ENCODE data around the gene CDKN1B.

CDKN1B gene

DNA sequence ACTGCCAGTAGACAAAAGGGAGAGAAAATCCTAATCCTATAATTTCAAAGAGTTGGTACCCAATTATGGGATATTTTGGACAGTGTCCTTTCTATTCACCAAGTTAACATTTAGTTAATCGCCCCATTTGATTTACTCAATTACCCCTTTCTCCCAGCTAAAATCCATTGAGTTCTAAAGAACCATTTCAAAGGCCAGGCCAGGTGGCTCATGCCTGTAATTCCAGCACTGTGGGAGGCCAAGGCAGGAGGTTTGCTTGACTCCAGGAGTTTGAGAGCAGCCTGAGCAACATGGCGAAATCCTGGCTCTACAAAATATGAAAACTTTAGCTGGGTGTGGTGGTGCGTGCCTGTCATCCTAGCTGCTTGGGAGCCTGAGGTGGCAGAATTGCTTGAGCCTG, 15.7 kb upstream of the CDKN1B start:
- no peak for DNase-seq (ENCODE audit: low read depth)

DNA sequence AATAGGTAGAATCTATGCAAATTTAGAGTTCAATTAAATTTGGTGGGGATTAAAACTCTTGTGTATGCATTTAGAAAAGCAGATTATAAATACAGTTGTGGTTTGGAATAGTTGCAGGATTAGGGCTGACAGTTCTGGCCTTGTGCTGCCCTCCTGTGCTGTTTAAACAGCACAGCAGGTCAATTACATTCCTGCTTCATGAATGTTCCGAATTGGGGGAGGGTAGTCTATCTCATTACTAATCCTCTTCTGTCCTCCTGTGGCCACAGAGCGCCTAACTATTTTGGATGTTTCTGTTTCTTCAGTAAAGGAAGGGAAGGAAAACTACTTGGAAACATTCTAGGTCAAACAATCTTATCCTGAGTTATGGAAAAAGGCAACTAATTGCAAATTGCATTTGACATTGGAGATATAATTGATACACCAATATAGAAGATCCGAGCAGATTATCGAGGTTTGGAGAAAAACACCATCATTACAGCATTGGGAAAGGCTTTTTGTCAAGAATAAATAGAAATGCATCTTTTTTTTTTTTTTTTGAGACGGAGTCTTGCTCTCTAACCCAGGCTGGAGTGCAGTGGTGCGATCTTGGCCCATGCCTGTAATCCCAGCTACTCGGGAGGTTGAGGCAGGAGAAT, 12.5 kb upstream of the CDKN1B start:
- peak; percentile 95 for DNase-seq (ENCODE audit: low read depth)

DNA sequence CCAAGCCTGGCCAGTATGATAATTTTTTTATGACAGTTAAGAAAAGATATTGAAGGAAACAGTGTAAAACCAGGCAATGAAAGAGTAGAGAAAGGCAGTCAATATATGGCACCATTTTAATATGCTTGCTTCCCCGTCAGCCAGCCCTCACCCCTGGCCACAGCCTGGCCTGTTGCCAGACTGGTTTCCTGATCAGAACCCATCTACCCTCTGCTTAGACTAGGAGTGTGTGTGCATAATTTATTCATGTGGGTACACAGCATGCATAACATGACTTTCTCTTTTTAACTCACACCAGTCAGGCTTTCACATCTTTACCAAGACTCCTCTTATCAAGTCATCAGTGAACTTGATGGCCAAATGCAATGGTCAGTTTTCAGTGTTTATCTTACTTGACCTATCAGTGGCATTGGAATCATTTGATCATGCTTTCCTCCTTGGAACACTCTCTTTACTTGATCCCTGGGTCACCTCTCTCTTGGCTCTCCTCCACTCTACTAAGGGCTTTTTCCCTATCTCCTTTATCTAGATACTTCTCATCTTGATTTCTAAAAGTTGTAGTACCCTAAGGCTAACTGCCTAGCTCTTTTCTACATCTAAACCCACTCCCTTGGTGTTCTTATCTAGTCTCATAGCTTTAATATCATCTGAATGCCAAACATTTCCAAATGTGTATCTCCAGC, 11.2 kb upstream of the CDKN1B start:
- no peak for DNase-seq (ENCODE audit: low read depth)

DNA sequence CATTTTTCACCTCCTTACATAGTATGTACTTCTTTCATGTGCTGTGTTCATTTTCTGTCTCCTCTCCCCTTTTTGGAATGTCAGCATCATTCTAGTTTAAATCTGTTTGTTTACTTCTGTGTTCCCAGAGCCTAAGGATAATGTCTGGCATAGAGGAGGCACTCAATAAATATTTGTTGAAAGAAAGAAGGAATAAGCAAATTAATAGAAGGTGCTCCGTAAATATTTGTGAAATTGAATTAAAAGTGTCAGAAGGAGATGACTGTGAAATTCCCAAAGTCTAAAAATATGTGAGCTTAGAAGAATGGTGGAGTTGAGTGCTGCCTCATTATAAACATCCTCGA, 3.3 kb upstream of the CDKN1B start:
- DNase-seq (ENCODE audit: low read depth), result no peak

DNA sequence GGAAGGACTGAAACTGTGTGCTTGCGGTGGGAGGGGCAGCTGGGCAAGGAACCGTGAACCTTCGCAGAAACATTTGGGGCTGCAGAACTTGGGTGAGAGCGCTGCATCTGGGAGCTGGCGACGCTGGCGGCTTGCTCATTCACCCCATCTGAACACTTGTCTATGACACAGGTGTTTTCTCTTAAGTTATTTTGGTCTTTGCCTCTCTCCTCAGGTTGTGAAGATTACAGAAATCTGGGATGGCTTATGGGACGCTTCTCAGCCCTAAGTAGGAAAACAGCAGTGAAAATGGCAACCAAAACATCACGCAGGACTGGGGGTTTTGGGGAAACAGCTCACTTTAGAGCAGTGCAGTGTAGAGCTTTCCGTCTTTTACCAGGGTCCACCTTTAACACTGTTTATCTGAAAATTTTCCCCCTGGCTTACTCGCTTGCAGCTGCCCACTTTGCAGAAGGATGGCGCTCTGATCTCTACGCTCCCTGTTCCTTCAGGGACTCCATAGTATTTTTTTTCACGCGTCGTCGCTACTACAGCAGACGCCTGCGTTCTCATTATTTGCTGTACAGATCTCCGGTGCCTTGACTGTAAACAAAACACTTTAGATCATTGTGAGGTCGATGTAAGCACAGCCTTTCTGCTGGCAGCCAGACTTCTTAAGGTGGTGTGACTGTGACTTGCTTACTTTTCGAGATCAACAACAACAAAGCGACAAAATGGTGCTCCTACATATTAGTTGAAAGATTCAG, 2.7 kb upstream of the CDKN1B start:
- DNase-seq (ENCODE audit: low read depth), result peak; percentile 50

DNA sequence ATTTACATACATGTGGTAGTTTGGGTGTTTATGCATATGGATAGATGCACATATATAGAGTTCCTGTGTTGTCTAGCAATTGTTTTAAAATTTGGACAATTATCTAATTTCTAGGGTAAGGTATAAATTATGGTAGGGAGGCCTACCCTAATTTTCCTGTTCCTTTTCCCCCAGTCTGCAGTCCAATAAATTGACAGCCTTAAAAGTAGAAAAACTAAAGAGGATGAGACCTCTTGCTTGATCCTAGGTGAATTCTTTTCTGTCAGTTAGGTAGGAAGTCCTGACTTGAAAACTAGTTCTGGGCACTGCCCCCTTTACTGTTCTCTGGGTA, 2.1 kb upstream of the CDKN1B start:
- no peak for DNase-seq (ENCODE audit: low read depth)

DNA sequence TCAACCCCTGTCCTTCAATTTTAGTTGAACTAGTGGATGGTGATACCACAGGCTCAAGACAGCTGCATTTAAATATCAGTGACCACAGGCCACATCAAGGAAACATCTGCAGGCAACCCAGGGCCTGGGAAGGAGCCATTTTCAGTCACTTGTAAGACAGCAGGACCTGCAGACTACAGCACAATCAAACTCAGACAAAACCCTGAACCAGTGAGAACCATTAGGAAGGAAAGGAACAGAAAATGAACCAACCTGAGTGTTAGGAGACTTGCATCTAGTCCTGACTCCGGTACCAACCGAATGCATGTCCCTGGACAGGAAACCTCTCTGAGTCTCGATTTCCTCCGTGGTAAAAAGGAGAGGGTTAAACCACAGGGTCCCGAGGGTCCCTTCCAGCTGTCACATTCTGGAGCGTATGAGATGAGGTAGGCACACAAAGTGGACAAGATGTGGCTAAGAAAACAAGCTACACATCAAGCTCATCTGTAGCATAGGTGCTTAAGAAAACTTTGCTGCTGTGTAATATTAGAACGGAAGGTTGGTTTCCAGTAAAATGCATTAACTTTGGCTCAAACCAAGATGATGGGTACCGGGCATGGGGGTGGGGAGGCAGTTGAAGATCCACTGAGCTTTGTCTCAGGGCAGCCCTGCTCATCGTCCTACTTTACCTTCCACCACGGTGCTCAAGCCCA, 1.6 kb upstream of the CDKN1B start:
- DNase-seq (ENCODE audit: low read depth), result no peak

DNA sequence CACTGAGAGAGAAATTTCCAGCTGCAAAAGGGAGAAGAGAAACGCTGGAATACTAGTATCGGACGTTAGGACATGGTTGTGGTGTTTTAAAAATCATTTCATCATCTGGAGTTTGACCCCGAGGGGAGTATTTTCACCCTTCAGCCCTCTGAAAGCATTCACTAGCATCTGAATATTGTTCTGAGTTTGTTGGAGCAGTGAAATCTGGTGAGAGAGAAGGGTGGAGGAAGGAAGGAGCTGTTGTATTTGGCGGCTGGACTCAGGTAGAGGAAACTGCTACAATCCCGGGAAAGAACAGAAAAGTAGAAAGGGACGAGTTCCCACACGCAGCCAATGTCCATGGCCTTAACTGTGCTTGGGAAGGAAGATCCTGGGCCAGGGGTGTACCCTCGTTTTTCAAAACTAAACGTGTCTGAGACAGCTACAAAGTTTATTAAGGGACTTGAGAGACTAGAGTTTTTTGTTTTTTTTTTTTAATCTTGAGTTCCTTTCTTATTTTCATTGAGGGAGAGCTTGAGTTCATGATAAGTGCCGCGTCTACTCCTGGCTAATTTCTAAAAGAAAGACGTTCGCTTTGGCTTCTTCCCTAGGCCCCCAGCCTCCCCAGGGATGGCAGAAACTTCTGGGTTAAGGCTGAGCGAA, 896 bp upstream of the CDKN1B start:
- peak; percentile 35 for DNase-seq (ENCODE audit: low read depth)

DNA sequence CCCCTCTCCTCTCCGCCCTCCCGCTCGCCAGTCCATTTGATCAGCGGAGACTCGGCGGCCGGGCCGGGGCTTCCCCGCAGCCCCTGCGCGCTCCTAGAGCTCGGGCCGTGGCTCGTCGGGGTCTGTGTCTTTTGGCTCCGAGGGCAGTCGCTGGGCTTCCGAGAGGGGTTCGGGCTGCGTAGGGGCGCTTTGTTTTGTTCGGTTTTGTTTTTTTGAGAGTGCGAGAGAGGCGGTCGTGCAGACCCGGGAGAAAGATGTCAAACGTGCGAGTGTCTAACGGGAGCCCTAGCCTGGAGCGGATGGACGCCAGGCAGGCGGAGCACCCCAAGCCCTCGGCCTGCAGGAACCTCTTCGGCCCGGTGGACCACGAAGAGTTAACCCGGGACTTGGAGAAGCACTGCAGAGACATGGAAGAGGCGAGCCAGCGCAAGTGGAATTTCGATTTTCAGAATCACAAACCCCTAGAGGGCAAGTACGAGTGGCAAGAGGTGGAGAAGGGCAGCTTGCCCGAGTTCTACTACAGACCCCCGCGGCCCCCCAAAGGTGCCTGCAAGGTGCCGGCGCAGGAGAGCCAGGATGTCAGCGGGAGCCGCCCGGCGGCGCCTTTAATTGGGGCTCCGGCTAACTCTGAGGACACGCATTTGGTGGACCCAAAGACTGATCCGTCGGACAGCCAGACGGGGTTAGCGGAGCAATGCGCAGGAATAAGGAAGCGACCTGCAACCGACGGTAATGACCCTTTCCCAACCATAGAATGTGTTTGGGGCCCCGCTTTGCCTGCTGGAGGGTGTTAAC, 615 bp downstream of the CDKN1B start:
- DNase-seq (ENCODE audit: low read depth), result no peak

DNA sequence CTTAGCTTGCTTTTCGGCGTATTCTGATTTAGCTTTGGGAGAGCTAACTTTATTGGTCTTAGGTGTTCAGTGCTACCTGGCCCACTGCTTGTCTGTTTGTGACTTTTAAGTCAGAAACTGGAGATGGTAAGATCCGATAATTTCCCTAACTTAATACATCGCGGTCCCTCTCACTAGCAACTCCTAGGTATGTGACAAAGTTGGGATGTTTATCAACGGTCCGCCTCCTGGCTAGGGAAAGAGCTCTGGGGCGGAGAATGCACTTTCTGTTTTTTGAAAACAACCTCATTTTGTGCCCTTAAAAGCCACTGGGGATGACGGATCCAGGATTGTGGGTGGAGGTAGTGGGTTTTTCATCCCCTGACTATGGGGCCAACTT, 1.2 kb downstream of the CDKN1B start:
- DNase-seq (ENCODE audit: low read depth), result no peak

DNA sequence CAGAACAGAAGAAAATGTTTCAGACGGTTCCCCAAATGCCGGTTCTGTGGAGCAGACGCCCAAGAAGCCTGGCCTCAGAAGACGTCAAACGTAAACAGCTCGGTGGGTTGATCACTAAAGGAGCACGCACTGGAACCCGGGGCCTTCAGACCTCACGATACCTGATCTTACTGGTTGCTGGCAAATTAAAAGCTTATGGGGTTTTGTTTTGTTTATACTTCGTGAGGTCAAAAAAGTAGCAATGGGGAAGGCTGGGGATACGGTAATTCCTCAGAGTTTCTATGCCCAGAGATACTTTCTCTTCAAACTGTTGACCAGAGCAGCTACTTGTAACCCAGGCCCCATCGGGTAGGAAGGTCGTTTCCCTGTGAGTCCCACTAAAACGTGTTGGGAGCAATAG, 1.7 kb downstream of the CDKN1B start:
- DNase-seq (ENCODE audit: low read depth), result peak; percentile 63

DNA sequence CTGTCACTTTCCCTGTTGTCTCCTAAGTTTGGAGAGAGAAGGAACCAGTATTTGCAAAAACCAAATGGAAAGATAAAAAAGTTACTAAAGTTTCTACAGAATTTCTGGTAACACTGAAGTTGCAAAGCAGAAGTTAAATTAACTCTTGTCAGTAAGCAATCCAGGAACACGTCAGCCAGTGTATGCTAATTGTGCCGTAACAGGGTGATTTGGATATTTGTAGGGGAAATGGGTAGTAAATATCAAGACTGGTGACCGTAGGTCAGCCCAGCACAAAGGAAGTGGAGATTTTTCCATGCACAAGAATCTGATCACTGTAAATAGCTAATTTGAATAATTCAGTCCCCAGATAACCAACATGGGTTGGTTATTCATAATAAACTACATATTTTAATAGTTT, 2.3 kb downstream of the CDKN1B start:
- no peak for DNase-seq (ENCODE audit: low read depth)

DNA sequence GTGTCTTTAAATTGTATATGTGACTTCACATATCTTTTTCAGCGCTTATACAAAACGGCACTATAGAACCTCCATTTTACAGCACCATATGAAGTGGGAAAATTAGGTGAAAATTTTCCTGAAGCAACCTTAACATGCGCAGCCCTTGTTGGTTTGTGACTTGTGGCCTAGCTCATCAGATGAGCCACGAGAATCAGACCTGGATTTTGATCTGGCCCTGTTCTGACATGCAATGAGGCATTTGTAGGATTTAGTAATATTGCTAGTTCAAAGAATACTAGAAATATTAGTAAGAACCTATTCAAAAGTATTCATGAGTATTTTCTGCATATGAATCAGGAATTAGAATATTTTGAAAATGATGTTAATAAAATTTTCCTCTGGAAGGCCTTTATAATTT, 2.9 kb downstream of the CDKN1B start:
- DNase-seq (ENCODE audit: low read depth), result no peak

DNA sequence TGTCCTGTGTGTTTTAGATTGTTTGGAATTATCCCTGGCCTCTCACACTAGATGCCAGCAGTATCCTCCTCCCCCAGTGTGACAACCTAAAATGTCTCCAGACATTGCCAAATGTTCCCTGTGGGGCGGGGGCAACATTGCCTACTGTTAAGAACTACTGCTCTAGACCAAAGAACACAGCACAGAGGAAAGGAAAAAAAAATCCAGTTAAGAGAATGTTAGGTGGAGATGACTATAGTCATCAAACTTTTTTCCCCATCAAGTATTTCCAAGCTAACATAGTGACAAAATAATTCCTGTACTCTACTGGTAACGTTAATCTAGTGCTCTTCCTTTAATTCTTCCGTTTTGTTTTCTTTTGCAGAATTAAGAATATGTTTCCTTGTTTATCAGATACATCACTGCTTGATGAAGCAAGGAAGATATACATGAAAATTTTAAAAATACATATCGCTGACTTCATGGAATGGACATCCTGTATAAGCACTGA, 3.5 kb downstream of the CDKN1B start:
- no peak for DNase-seq (ENCODE audit: low read depth)

DNA sequence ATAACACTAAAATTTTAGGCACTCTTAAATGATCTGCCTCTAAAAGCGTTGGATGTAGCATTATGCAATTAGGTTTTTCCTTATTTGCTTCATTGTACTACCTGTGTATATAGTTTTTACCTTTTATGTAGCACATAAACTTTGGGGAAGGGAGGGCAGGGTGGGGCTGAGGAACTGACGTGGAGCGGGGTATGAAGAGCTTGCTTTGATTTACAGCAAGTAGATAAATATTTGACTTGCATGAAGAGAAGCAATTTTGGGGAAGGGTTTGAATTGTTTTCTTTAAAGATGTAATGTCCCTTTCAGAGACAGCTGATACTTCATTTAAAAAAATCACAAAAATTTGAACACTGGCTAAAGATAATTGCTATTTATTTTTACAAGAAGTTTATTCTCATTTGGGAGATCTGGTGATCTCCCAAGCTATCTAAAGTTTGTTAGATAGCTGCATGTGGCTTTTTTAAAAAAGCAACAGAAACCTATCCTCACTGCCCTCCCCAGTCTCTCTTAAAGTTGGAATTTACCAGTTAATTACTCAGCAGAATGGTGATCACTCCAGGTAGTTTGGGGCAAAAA, 4.1 kb downstream of the CDKN1B start:
- no peak for DNase-seq (ENCODE audit: low read depth)

DNA sequence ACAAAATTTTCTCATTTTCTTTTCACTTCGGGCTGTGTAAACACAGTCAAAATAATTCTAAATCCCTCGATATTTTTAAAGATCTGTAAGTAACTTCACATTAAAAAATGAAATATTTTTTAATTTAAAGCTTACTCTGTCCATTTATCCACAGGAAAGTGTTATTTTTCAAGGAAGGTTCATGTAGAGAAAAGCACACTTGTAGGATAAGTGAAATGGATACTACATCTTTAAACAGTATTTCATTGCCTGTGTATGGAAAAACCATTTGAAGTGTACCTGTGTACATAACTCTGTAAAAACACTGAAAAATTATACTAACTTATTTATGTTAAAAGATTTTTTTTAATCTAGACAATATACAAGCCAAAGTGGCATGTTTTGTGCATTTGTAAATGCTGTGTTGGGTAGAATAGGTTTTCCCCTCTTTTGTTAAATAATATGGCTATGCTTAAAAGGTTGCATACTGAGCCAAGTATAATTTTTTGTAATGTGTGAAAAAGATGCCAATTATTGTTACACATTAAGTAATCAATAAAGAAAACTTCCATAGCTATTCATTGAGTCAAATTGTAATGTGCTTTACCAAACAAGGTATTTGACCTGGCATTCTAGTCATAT, 4.8 kb downstream of the CDKN1B start:
- no peak for DNase-seq (ENCODE audit: low read depth)

DNA sequence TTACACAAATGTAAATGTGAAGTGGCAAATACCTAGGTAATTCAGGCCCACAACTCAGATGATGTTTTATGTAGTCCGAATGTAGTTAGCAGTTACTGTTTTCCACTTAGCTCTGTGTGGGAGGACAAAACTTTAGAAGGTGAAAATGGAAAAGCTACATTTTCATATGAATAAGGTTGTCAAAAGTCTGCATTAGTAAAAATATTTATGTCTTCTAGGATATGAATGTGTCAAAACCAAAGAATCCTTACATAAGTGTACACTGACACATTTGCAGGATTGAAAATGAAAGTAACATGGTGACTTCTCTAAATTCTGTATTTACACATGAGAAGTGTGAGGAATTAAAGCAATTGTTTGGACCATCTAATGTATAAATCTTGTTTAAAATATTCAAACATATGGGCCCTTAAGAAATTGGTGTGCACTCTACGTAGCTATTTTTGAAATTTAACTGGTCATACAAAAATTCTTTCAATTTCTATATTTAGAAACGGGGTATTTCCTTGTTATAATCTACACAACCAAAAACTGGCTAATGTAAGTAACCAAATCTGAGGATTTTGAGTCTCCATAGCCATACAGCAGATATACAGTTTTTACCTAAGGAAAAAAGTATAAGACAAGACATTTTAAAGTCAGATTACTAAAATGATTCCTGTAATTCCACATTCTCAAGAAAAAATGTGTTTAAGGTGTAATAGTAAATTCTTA, 5.4 kb downstream of the CDKN1B start:
- no peak for DNase-seq (ENCODE audit: low read depth)

DNA sequence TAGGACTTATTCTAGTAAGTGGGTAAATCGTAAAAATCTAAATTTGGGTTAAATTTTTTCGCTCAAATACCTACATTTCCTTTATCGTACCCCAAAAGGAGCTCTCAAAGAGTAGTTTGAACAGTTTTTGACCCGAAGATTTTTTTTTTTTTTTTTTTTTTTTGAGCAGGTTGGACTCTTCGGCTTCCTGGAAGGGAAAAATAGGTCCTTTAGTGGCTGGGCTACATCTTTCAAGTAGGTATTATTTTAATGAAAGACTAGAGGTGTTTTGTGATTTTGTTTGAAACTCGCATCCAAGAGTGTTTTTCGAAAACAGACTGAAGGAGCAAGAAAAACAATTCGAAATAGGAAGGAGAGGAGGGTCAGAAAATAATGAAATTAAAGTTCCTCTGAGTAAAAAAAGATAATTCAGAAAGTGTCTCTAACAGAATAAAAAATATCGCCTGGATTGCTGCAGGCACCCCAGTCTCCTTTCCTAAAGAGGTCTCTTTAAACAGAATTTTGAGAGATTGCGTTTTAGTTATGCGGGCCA, 6.0 kb downstream of the CDKN1B start:
- no peak for DNase-seq (ENCODE audit: low read depth)

DNA sequence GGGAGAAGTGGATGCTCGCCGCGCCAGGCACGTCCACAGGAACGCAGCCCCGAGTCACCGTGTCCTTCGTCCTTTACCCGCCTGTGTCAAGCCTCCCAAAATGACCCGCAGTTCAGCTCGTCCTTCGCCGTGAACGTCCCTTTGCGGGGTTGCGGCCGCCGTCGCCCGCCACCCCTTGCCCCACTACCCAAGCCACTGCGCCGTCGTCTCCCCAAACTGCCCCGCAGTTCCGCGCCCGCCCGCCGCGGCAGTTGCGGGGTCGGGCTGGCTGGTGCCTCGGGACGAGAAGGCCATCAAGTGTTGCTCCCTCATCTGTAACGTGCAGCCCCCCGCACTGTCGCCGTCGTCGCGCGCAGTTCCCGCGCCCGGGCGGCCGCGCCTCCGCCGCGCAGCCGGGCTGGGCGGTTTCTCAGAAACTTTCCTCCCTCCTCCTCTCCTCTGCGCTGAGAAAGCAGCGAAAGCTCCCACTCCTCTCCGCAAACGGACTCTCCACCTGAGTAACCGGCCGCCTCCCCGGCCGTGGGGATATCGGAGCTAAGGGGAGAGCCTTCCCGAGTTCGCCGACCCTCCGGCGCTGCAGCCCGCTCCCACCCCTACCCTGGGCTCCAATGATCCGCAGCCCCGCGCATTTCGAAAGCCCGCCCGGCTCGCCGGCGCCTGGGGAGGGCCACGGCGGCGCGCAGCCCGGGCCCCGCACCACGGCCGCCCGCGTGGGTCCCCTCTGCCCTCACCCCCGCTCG, 6.7 kb downstream of the CDKN1B start:
- DNase-seq (ENCODE audit: low read depth), result no peak

All from iris pigment epithelial cell (primary cell).